PC-3 (cell line): ENCODE measurements around the gene TCEANC2. TPM values are rescaled to one million over a fixed set of nuclear protein-coding genes. Genes with fewer than 3 reads are reported as not detected.

Source experiments
- ATAC-seq: fragments of 200-7000 bp; cut with Tn5 transposase; 2 replicates; pipeline ENCODE4 v1.9.1; 2020; ENCODE audit warnings: mild to moderate bottlenecking, moderate library complexity
- BruUV-seq: library from RNA; stranded (reverse); fragments of 400-500 nt; replicated peaks from 2 replicates; lab custom pipeline; 2021; lab: Mats Ljungman, UMichigan
- CTCF ChIA-PET: fragments of 300-600 bp; sonication (Branson Sonifier 250); formaldehyde crosslinking; loops from one replicate; lab custom pipeline; 2022; ENCODE audit warnings: antibody characterized with exemption; lab: Charles Lee
- POLR2A ChIA-PET: fragments of 300-600 bp; sonication (Branson Sonifier 250); formaldehyde crosslinking; loops from one replicate; lab custom pipeline; 2022; ENCODE audit warnings: antibody characterized with exemption; ENCODE audit not compliant: unreplicated experiment; lab: Charles Lee
- DNase-seq: peaks from one replicate; pipeline ENCODE4 v3.0.0-alpha.2; 2015
- H2AFZ ChIP-seq: fragments of 300-600 bp; sonication (generic); 2 replicates; pipeline ENCODE4 v1.6.0; 2016; ENCODE audit warnings: antibody characterized with exemption, low read length
- H3F3A ChIP-seq: fragments of 300-600 bp; sonication (generic); one replicate; pipeline ENCODE4 v1.6.0; 2017; ENCODE audit warnings: antibody characterized with exemption, low read length, control low read depth, mild to moderate bottlenecking; ENCODE audit not compliant: unreplicated experiment
- H3K27ac ChIP-seq: fragments of 300-600 bp; sonication (generic); 2 replicates; pipeline ENCODE4 v1.5.1; 2016; ENCODE audit warnings: mild to moderate bottlenecking, low read length
- H3K27me3 ChIP-seq: fragments of 300-600 bp; sonication (generic); 2 replicates; pipeline ENCODE4 v1.6.1; 2016; ENCODE audit warnings: low read length, mixed read lengths
- H3K36me3 ChIP-seq: fragments of 300-600 bp; sonication (generic); 2 replicates; pipeline ENCODE4 v1.6.1; 2016; ENCODE audit warnings: low read depth, mixed run types, low read length, mixed read lengths
- H3K4me1 ChIP-seq: fragments of 300-600 bp; sonication (generic); 2 replicates; pipeline ENCODE4 v1.5.1; 2016; ENCODE audit warnings: low read length; ENCODE audit not compliant: insufficient read depth
- H3K4me2 ChIP-seq: fragments of 300-600 bp; sonication (generic); 2 replicates; pipeline ENCODE4 v1.6.0; 2016; ENCODE audit warnings: low read length
- H3K4me3 ChIP-seq: fragments of 300-600 bp; sonication (generic); 2 replicates; pipeline ENCODE4 v1.5.1; 2016; ENCODE audit warnings: mild to moderate bottlenecking, low read length, mixed read lengths
- H3K79me2 ChIP-seq: fragments of 300-600 bp; sonication (generic); 2 replicates; pipeline ENCODE4 v1.6.1; 2017; ENCODE audit warnings: low read length, mixed read lengths
- H3K9ac ChIP-seq: fragments of 300-600 bp; sonication (generic); 2 replicates; pipeline ENCODE4 v1.6.0; 2016; ENCODE audit warnings: mild to moderate bottlenecking, low read length
- H3K9me2 ChIP-seq: fragments of 300-600 bp; sonication (generic); replicated peaks from 2 replicates; pipeline ENCODE4 v1.6.1; 2016; ENCODE audit warnings: mixed run types, low read length, mixed read lengths
- H3K9me3 ChIP-seq: fragments of 300-600 bp; sonication (generic); 2 replicates; pipeline ENCODE4 v1.6.1; 2016; ENCODE audit warnings: low read length, mixed read lengths
- H4K20me1 ChIP-seq: fragments of 300-600 bp; sonication (generic); 2 replicates; pipeline ENCODE4 v1.6.1; 2016; ENCODE audit warnings: low read length, mixed read lengths
- CTCF ChIP-seq: fragments of 300-600 bp; sonication (generic); conservative IDR thresholded peaks from 2 replicates; pipeline ENCODE4 v1.5.1; 2017; ENCODE audit warnings: antibody characterized with exemption, low read depth, mild to moderate bottlenecking, low read length
- EZH2 ChIP-seq: fragments of 300-600 bp; sonication (generic); IDR thresholded peaks from one replicate; pipeline ENCODE4 v1.6.1; 2017; ENCODE audit warnings: antibody characterized with exemption, mild to moderate bottlenecking, low read length; ENCODE audit not compliant: unreplicated experiment
- EZH2phosphoT487 ChIP-seq: fragments of 300-600 bp; sonication (generic); IDR thresholded peaks from 2 replicates; pipeline ENCODE4 v1.6.1; 2018; ENCODE audit warnings: mild to moderate bottlenecking, antibody characterized with exemption, low read length, borderline replicate concordance
- intact Hi-C: fragments of 100-400 bp; cut with micrococcal nuclease; formaldehyde crosslinking; loops from 2 replicates; pipeline ENCODE4 v1.9.0; 2023
- total RNA-seq: library from RNA; depleted of rRNA; stranded (reverse); fragments of >200 nt; gene quantifications from 2 replicates; pipeline ENCODE4 v1.2.3, GENCODE V29; 2014

TCEANC2 gene
- total RNA-seq, 1 experiment from 2014 or later: 4.2 TPM

GRCh38 chr1:54142146-54142900 is 88.9 kb downstream of the TCEANC2 start:
- Histone ChIP-seq H3K4me3 (no peak overlapping the region), H3K9ac (no peak overlapping the region), H3K27me3 (no peaks in the 10 kb centered on the region), H2AFZ (no peak overlapping the region), H3K4me1 (peaks cover 6% of the 10 kb centered on the region; the same call in 1 of the 2 replicates), H4K20me1 (no peaks in the 10 kb centered on the region), H3K79me2 (no peaks in the 10 kb centered on the region), H3F3A (no peaks in the 10 kb centered on the region), H3K36me3 (no peaks in the 10 kb centered on the region), H3K4me2 (no peak overlapping the region), H3K9me2 (no peaks in the 10 kb centered on the region), H3K9me3 (no peaks in the 10 kb centered on the region), H3K27ac (no peak overlapping the region)
- intact Hi-C loops: no loop called here
- DNase-seq: no peak
- ATAC-seq: no peak
- no TSS peak for BruUV-seq
- ChIA-PET CTCF (no interaction called here), POLR2A (no interaction called here)
- no peak for TF ChIP-seq EZH2
- no peak for TF ChIP-seq EZH2phosphoT487
- no peak for TF ChIP-seq CTCF

- intact Hi-C loops: no loop called here
- BruUV-seq: no TSS peak
- POLR2A ChIA-PET: no interaction called here
- Histone ChIP-seq H3K9ac (no peak overlapping the region), H3K79me2 (no peaks in the 10 kb centered on the region), H4K20me1 (no peaks in the 10 kb centered on the region), H3F3A (no peaks in the 10 kb centered on the region), H2AFZ (no peak overlapping the region), H3K9me3 (no peaks in the 10 kb centered on the region), H3K4me3 (no peak overlapping the region), H3K4me2 (no peak overlapping the region), H3K4me1 (no peaks in the 10 kb centered on the region), H3K9me2 (no peaks in the 10 kb centered on the region), H3K27ac (no peak overlapping the region), H3K36me3 (no peaks in the 10 kb centered on the region), H3K27me3 (no peaks in the 10 kb centered on the region)
- DNase-seq (no peak), ATAC-seq (no peak)
- TF ChIP-seq CTCF (no peak), EZH2phosphoT487 (no peak), EZH2 (no peak)
- CTCF ChIA-PET: no interaction called here
Observed at GRCh38 chr1:54144366-54144765, 91.0 kb downstream of the TCEANC2 start.

GRCh38 chr1:54149734-54150133 is 96.3 kb downstream of the TCEANC2 start:
- ATAC-seq: no peak
- intact Hi-C loops: no loop called here
- H3K9ac ChIP-seq: no peak overlapping the region
- no peak overlapping the region for H2AFZ ChIP-seq
- no peak for DNase-seq
- POLR2A ChIA-PET: no interaction called here
- no peak overlapping the region for H3K4me3 ChIP-seq
- H3K4me2 ChIP-seq: no peak overlapping the region
- no TSS peak for BruUV-seq
- H3K9me2 ChIP-seq: no peaks in the 10 kb centered on the region
- no peak overlapping the region for H3K27ac ChIP-seq
- no peaks in the 10 kb centered on the region for H3K36me3 ChIP-seq
- no peaks in the 10 kb centered on the region for H3K9me3 ChIP-seq
- H3F3A ChIP-seq: no peaks in the 10 kb centered on the region
- H4K20me1 ChIP-seq: no peaks in the 10 kb centered on the region
- no peaks in the 10 kb centered on the region for H3K27me3 ChIP-seq
- H3K4me1 ChIP-seq: no peaks in the 10 kb centered on the region; the same call in 1 of the 2 replicates
- no peaks in the 10 kb centered on the region for H3K79me2 ChIP-seq
- TF ChIP-seq EZH2 (no peak), CTCF (no peak), EZH2phosphoT487 (no peak)
- CTCF ChIA-PET: no interaction called here
